ENCODE results near the gene MBOAT7. TPM values are rescaled to one million over a fixed set of nuclear protein-coding genes. Genes with fewer than 3 reads are reported as not detected.
"Not testable (repeated sequence)": the region's sequence is repeated elsewhere in the genome, so short reads cannot be mapped to it uniquely, and the experiment has no call there.

Gene MBOAT7
- total RNA-seq, 1 experiment from 2014 or later: 100 TPM

DNA sequence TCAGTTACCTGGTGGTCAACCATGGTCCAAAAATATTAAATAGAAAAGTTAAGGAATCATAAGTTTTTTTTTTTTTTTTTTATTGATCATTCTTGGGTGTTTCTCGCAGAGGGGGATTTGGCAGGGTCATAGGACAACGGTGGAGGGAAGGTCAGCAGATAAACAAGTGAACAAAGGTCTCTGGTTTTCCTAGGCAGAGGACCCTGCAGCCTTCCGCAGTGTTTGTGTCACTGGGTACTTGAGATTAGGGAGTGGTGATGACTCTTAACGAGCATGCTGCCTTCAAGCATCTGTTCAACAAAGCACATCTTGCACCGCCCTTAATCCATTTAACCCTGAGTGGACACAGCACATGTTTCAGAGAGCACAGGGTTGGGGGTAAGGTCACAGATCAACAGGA, 24.8 kb upstream of the MBOAT7 start:
- H3K79me2 ChIP-seq (ENCODE audit: insufficient read depth, low read length); H2BK12ac ChIP-seq (ENCODE audit: insufficient read length, low read depth, low read length); H3K23me2 ChIP-seq (ENCODE audit: insufficient read length, low read depth, low read length, poor library complexity, severe bottlenecking); H2AK5ac ChIP-seq (ENCODE audit: insufficient read length, low read length); H3K14ac ChIP-seq (ENCODE audit: insufficient read depth, low read length); H3K4me2 ChIP-seq (ENCODE audit: insufficient read depth, insufficient read length, low read length); H2BK5ac ChIP-seq (ENCODE audit: insufficient read length, low read length); H4K5ac ChIP-seq (ENCODE audit: insufficient read length, low read depth, low read length); H4K8ac ChIP-seq (replicated peaks; ENCODE audit: insufficient read length, low read depth, low read length); H2AFZ ChIP-seq (ENCODE audit: low read length); H3K56ac ChIP-seq (ENCODE audit: insufficient read length, low read depth, low read length); H3K27ac Mint-ChIP-seq; H3K4me1 ChIP-seq (ENCODE audit: insufficient read depth, low read length); H3K9me3 ChIP-seq (ENCODE audit: control insufficient read depth, low read depth, low read length); H3K79me1 ChIP-seq (ENCODE audit: insufficient read depth, low read depth, low read length, poor library complexity, severe bottlenecking); H2BK120ac ChIP-seq (ENCODE audit: low read depth, low read length, poor library complexity, severe bottlenecking); H4K91ac ChIP-seq (ENCODE audit: insufficient read length, low read depth, low read length); H3K23ac ChIP-seq (ENCODE audit: insufficient read length, low read depth, low read length); H3T11ph ChIP-seq (ENCODE audit: low read length); H3K18ac ChIP-seq (ENCODE audit: insufficient read length, low read depth, low read length); H3K4ac ChIP-seq (ENCODE audit: low read depth, low read length); H4K20me1 ChIP-seq (ENCODE audit: control insufficient read depth, insufficient read depth, insufficient read length); H2BK20ac ChIP-seq (ENCODE audit: low read depth, low read length, poor library complexity, severe bottlenecking); H3K27ac ChIP-seq (ENCODE audit: insufficient read length, low read depth, low read length); H3K27me3 Mint-ChIP-seq (ENCODE audit: low read depth); H3K9ac ChIP-seq (ENCODE audit: extremely low read depth, insufficient read length, low read length); H3K9me3 Mint-ChIP-seq; H2BK15ac ChIP-seq (ENCODE audit: low read depth, low read length); H3K27me3 ChIP-seq (ENCODE audit: insufficient read depth, low read length); H3K4me3 Mint-ChIP-seq; DNase-seq: not testable (repeated sequence)
- no CpG with 5 or more reads among the region's 5 CpGs for WGBS (ENCODE audit: extremely low coverage, insufficient read length, low lambda C conversion rate)
- H3K4me1 Mint-ChIP-seq: peaks cover 13 to 14% of the 10 kb centered on the region in 2 experiments
- peaks cover 23 to 36% (median 24%) of the 10 kb centered on the region in 3 experiments for H3K36me3 Mint-ChIP-seq (ENCODE audit: insufficient read depth in 1 of 3, low read depth in 3 of 3)

Data from H9 (cell line).